GM04504 (cell line): ENCODE data around the gene C15orf39.
A peak's percentile ranks its signal among the peaks of the same experiment; 100 is the strongest.
"Not testable (repeated sequence)": the region's sequence is repeated elsewhere in the genome, so short reads cannot be mapped to it uniquely, and the experiment has no call there.

Experiments used
- DNase-seq: peaks from one replicate; pipeline ENCODE4 v3.0.0-alpha.2; 2012; ENCODE audit warnings: low read depth

Gene C15orf39

GRCh38 chr15:75201616-75202250 is at the start of gene C15orf39:
C15orf39 (plus strand) TSS chr15:75201882; CDS start chr15:75206049, 4,167 bp downstream.
- DNase-seq = peak; percentile 37

- no peak for DNase-seq
Observed at GRCh38 chr15:75152382-75153079, 49.2 kb upstream of the C15orf39 start.

GRCh38 chr15:75153087-75153486 is 48.6 kb upstream of the C15orf39 start:
- no peak for DNase-seq

GRCh38 chr15:75153565-75154276 is 48.0 kb upstream of the C15orf39 start:
- no peak for DNase-seq

- no peak for DNase-seq
Observed at GRCh38 chr15:75154461-75155062, 47.1 kb upstream of the C15orf39 start.

GRCh38 chr15:75156326-75157215 is 45.1 kb upstream of the C15orf39 start:
- no peak for DNase-seq

GRCh38 chr15:75158402-75158801 is 43.3 kb upstream of the C15orf39 start:
- DNase-seq = no peak

GRCh38 chr15:75159244-75159643 is 42.4 kb upstream of the C15orf39 start:
- DNase-seq = no peak

- no peak for DNase-seq
Observed at GRCh38 chr15:75161106-75161916, 40.4 kb upstream of the C15orf39 start.

GRCh38 chr15:75161917-75162414 is 39.7 kb upstream of the C15orf39 start:
- DNase-seq = no peak

- no peak for DNase-seq
Observed at GRCh38 chr15:75163150-75163564, 38.5 kb upstream of the C15orf39 start.

GRCh38 chr15:75164625-75165350 is 36.9 kb upstream of the C15orf39 start:
- no peak for DNase-seq

- not testable (repeated sequence) for DNase-seq
Observed at GRCh38 chr15:75166489-75167063, 35.1 kb upstream of the C15orf39 start.

GRCh38 chr15:75167588-75168350 is 33.9 kb upstream of the C15orf39 start:
- DNase-seq = no peak

GRCh38 chr15:75168374-75168773 is 33.3 kb upstream of the C15orf39 start:
- DNase-seq = no peak

- no peak for DNase-seq
Observed at GRCh38 chr15:75170203-75170602, 31.5 kb upstream of the C15orf39 start.

- DNase-seq = no peak
Observed at GRCh38 chr15:75170711-75171341, 30.9 kb upstream of the C15orf39 start.

GRCh38 chr15:75171408-75171807 is 30.3 kb upstream of the C15orf39 start:
- peak; percentile 31 for DNase-seq
